HEK293T (cell line): ENCODE results near the gene SLC16A8.
A peak's percentile ranks its signal among the peaks of the same experiment; 100 is the strongest.

Source experiments
- CTCF ChIA-PET: fragments of 350-600 bp; formaldehyde crosslinking; extraction: SDS; loops from one replicate; lab custom pipeline; 2021; ENCODE audit warnings: antibody characterized with exemption, inconsistent platforms; lab: Yijun Ruan, JAX
- POLR2A ChIA-PET: fragments of 350-600 bp; formaldehyde crosslinking; extraction: SDS; loops from one replicate; lab custom pipeline; 2020; ENCODE audit warnings: antibody characterized with exemption, inconsistent platforms; lab: Yijun Ruan, JAX
- DNase-seq: peaks from one replicate; pipeline ENCODE4 v3.0.0; 2012; ENCODE audit warnings: mixed read lengths; ENCODE audit errors: extremely low spot score
- ARNT ChIP-seq: fragments of 450-650 bp; IDR thresholded peaks from 2 replicates; pipeline ENCODE4 v1.6.1; 2017; ENCODE audit warnings: mild to moderate bottlenecking
- BHLHE40 ChIP-seq: fragments of 450-650 bp; IDR thresholded peaks from 2 replicates; pipeline ENCODE4 v1.6.1; 2016; ENCODE audit warnings: mild to moderate bottlenecking, moderate library complexity, borderline replicate concordance
- CTBP1 ChIP-seq: fragments of 450-650 bp; IDR thresholded peaks from 2 replicates; pipeline ENCODE4 v1.6.1; 2016; ENCODE audit warnings: borderline replicate concordance
- ELF4 ChIP-seq: fragments of 450-650 bp; IDR thresholded peaks from 2 replicates; pipeline ENCODE4 v1.6.1; 2017; ENCODE audit warnings: antibody characterized with exemption
- FOXA1 ChIP-seq: fragments of 450-650 bp; IDR thresholded peaks from 2 replicates; pipeline ENCODE4 v1.6.1; 2016; ENCODE audit warnings: mild to moderate bottlenecking
- FOXK2 ChIP-seq: fragments of 450-650 bp; IDR thresholded peaks from 2 replicates; pipeline ENCODE4 v1.6.1; 2016; ENCODE audit warnings: mild to moderate bottlenecking
- FOXM1 ChIP-seq: fragments of 450-650 bp; IDR thresholded peaks from 2 replicates; pipeline ENCODE4 v1.6.1; 2017; ENCODE audit warnings: mild to moderate bottlenecking, borderline replicate concordance
- HDGF ChIP-seq: fragments of 450-650 bp; IDR thresholded peaks from 2 replicates; pipeline ENCODE4 v1.6.1; 2017; ENCODE audit warnings: antibody characterized with exemption, borderline replicate concordance
- L3MBTL2 ChIP-seq: fragments of 450-650 bp; conservative IDR thresholded peaks from 2 replicates; pipeline ENCODE4 v1.6.1; 2016; ENCODE audit warnings: mild to moderate bottlenecking
- LEF1 ChIP-seq: fragments of 450-650 bp; IDR thresholded peaks from 2 replicates; pipeline ENCODE4 v1.6.1; 2017; ENCODE audit warnings: mild to moderate bottlenecking, borderline replicate concordance
- NFRKB ChIP-seq: fragments of 450-650 bp; IDR thresholded peaks from 2 replicates; pipeline ENCODE4 v1.6.1; 2016; ENCODE audit warnings: mild to moderate bottlenecking, moderate library complexity
- SP1 ChIP-seq: fragments of 450-650 bp; IDR thresholded peaks from 2 replicates; pipeline ENCODE4 v1.6.1; 2017
- SUZ12 ChIP-seq: fragments of 450-650 bp; IDR thresholded peaks from 2 replicates; pipeline ENCODE4 v1.6.1; 2016; ENCODE audit warnings: mild to moderate bottlenecking
- TARDBP ChIP-seq: fragments of 450-650 bp; IDR thresholded peaks from 2 replicates; pipeline ENCODE4 v1.6.1; 2016
- ZNF384 ChIP-seq: fragments of 450-650 bp; IDR thresholded peaks from 2 replicates; pipeline ENCODE4 v1.6.1; 2016
- TF ChIP-seq, protein P1 (sequence below): fragments of 450-650 bp; IDR thresholded peaks from 2 replicates; pipeline ENCODE4 v1.6.1; 2016

Gene SLC16A8

DNA sequence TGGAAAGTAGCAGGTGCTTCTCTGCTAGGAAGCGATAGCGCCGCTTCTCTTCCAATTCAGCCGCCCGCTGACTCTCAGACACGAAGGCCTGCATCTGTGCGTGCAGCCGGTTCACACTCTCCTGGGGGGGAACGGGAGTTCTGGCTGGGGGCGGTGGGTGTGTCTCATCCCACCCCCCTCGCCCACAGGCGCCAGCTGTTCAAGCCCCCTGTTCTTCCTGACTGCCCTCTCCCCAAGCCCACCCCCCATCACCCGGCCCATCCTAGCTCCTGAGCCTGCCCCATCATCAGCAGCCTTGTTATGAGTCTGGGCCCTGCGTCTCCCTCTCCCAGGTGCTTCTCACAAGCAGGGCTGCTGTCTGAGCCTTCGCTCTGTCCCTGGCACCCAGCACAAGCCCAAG is 13.1 kb upstream of the SLC16A8 start:
- no peak for TF ChIP-seq SP1
- TF ChIP-seq, protein P1, sequence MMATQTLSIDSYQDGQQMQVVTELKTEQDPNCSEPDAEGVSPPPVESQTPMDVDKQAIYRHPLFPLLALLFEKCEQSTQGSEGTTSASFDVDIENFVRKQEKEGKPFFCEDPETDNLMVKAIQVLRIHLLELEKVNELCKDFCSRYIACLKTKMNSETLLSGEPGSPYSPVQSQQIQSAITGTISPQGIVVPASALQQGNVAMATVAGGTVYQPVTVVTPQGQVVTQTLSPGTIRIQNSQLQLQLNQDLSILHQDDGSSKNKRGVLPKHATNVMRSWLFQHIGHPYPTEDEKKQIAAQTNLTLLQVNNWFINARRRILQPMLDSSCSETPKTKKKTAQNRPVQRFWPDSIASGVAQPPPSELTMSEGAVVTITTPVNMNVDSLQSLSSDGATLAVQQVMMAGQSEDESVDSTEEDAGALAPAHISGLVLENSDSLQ = no peak
- no peak for TF ChIP-seq FOXM1
- ChIA-PET CTCF (interaction anchor here (1.3 to 1.8 kb wide), 3 partner anchors 11 to 44 kb away, joined by 3 to 9 read pairs (median 4); no protein-coding TSS in a partner anchor), POLR2A (no interaction called here)
- DNase-seq = no peak

DNA sequence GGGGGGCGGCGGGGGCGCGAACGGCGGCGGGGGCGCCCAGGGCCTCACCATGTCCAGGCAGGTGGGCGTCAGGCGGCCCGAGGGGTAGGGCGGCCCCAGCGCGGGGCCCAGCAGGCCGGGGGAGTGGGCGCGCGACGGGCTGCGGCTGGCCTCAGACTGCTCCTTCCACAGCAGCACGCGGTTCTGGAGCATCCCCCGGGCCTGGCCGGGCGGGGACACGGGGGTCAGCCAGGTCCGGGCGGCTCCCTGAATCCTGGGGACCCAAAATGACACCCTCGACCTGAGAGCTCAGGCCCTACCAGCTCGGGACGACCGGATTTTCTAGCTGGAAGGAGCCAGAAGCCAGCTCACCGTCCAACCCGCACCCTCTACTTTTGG is 5.5 kb upstream of the SLC16A8 start:
- DNase-seq = no peak
- TF ChIP-seq LEF1 (no peak), ZNF384 (no peak), FOXA1 (no peak), SUZ12 (no peak), SP1 (no peak), CTBP1 (no peak), L3MBTL2 (no peak), BHLHE40 (no peak), ELF4 (no peak), HDGF (no peak), FOXM1 (no peak), ARNT (no peak), FOXK2 (no peak)
- TF ChIP-seq, protein P1 = no peak
- ChIA-PET CTCF (interaction anchor here (0.5 to 1.0 kb wide), 2 partner anchors 12 to 107 kb away, joined by 3 to 4 read pairs; no protein-coding TSS in a partner anchor), POLR2A (no interaction called here)

DNA sequence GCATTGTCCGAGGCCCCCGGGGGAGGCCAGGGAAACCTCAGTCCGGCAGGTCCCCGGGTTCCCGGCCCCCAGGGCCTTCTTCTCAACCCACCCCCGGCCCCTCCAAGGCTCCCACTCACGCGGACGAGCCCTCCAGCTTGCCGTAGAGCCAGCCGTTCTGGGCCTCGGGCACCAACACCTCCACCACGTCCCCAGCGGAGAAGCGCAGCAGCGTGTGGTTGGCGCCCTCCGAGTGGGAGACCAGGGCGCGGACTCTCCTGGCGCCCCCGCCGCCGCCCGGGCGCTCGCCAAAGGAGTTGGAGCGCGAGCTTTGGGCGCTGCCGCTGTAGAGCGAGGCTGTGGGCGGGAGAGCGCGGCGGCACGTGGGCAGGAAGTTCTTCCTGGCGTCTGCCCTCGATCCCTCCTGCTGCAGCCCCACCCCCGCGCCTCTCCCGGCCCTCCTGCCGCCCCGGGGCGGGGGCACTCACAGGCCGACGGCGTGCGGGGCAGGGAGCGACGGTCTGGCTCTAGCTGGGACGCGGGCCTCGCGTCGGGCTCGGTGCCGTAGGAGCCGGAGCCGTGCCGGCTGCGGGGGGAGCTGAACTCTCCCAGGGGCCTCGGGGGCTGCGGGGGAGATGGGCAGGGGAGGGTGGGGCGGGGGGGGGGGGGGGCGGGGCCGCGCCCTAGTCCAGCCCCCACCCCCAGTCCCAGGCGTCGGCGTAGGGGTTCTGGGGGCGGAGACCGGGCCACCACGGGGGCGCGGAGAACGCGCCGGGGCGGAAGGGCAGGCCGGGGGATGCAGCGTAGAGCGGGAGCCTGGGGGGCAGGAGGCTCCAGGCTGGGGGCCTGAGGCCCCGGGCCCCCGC is 4.9 kb upstream of the SLC16A8 start:
- DNase-seq = no peak
- ChIA-PET CTCF (interaction anchor here (0.5 to 1.0 kb wide), 2 partner anchors 13 to 108 kb away, joined by 3 to 4 read pairs; no protein-coding TSS in a partner anchor), POLR2A (no interaction called here)
- TF ChIP-seq FOXM1 (no peak), NFRKB (no peak), ARNT (no peak), L3MBTL2 (no peak), SUZ12 (no peak), FOXK2 (no peak), HDGF (no peak)
- TF ChIP-seq, protein P1 = no peak

DNA sequence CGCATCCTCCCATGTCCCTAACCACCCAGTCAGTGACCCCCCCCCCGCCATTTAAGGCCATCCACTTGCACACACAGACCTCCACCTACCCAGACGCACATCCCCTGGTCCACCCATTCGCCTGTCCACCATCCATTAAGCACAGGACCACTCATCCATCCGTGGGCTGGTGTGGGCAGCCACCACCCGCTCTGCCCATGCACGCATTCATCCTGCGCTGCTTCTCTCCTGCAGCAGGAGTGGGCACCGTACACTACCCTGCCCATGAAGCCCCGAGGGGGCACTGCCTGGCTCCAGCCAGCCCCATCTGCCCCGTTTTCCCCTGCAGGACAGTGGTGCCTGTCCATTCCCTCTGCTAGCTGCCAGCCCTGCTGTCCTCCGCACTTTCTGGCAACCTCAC is 3.9 kb upstream of the SLC16A8 start:
- ChIA-PET POLR2A (no interaction called here), CTCF (no interaction called here)
- TF ChIP-seq FOXM1 (no peak), L3MBTL2 (no peak), TARDBP (no peak), HDGF (no peak), SUZ12 (no peak), FOXK2 (no peak), NFRKB (no peak), SP1 (no peak), FOXA1 (no peak), ARNT (no peak), CTBP1 (no peak), BHLHE40 (no peak)
- TF ChIP-seq, protein P1 = no peak
- no peak for DNase-seq

DNA sequence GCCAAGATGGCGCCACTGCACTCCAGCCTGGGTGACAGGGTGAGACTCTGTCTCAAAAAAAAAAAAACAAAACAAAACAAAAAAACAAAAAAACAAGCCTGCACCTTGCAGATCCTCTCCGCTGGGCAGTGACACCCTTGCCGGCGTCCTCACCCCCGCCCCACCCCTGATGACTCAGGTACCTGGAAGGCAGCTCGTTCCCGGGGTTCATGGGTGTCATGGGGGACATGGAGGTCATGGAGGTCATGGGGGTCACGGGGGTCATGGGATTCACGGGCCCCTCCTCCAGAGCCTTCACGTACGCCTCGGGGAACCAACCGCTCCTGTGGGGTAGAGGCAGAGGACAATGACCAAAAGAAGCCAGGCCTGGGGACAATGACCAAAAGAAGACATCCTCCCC is 3.0 kb upstream of the SLC16A8 start:
- DNase-seq = no peak
- ChIA-PET POLR2A (no interaction called here), CTCF (no interaction called here)
- 0 out of 2 replicates have a peak, but pooled peaks have one; percentile 52 for TF ChIP-seq ZNF384
- no peak for TF ChIP-seq CTBP1

DNA sequence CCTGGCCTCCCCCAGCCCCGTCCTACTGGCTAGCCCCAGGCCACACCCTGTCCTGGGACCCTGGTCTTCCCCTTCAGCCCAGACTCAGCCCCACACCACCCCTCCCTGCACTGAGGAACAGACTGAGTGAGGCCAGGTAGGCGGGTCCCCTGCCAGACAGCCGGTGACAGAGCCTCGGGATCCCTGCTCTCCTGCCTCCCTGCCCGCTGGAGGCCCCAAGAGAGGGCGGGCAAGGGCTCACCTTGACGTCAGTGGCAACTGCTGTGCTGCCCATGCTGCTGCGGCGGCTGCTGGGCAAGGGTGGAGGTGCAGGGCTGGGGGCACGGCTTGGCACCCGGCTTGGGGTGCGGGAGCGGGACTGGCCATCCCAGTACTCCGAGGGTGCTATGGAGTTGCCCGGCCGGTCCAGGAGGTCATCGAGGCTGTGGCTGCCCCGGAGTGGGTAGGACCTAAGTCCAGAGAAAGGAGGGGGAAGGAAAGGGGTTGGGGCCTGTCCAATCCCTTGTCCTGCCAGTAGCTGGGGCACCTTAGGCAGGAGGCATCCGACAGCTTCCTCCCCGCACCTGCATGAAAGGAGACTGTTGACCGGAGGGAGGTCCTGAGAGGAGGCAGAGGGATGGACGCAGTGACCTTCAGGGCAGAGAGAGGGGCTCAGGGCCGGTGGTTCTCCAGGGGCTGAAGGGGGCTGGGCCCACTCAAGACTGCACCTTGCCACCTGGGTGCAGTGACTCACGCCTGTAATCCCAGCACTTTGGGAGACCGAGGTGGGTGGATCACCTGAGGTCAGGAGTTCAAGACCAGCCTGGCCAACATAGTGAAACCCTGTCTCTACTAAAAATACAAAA is 2.2 kb upstream of the SLC16A8 start:
- ChIA-PET CTCF (interaction anchor here (1.0 kb wide), 1 partner anchor 34 kb away, joined by 3 read pairs; no protein-coding TSS in a partner anchor), POLR2A (no interaction called here)
- no peak for DNase-seq
- TF ChIP-seq NFRKB (no peak), ELF4 (no peak), SP1 (no peak), ZNF384 (no peak), CTBP1 (no peak), FOXK2 (no peak), FOXM1 (no peak), SUZ12 (no peak), ARNT (no peak), L3MBTL2 (no peak), FOXA1 (no peak), TARDBP (no peak), HDGF (no peak), LEF1 (no peak), BHLHE40 (no peak)
- TF ChIP-seq, protein P1 = no peak
